ENCODE data around the gene UQCRFS1.

DNA sequence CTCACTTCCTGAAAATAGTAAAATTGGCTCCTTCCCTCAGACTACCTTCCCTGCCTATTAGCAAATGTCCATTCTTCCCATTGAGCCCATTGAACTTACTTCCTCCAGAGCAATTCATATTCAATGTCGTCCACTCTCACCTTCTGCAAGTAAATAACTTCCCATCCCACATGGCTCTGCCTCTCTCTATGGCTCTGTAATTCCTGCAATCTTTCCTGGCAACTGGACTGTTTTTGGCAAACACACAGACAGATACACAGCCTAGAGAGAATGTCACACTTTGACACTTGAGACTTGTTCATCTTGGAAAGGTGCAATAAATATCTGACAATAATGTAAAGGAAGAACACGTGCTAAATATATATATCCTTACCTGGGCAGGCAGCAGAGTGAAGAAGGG is 18.3 kb downstream of the UQCRFS1 start:
- TF ChIP-seq, protein P1, sequence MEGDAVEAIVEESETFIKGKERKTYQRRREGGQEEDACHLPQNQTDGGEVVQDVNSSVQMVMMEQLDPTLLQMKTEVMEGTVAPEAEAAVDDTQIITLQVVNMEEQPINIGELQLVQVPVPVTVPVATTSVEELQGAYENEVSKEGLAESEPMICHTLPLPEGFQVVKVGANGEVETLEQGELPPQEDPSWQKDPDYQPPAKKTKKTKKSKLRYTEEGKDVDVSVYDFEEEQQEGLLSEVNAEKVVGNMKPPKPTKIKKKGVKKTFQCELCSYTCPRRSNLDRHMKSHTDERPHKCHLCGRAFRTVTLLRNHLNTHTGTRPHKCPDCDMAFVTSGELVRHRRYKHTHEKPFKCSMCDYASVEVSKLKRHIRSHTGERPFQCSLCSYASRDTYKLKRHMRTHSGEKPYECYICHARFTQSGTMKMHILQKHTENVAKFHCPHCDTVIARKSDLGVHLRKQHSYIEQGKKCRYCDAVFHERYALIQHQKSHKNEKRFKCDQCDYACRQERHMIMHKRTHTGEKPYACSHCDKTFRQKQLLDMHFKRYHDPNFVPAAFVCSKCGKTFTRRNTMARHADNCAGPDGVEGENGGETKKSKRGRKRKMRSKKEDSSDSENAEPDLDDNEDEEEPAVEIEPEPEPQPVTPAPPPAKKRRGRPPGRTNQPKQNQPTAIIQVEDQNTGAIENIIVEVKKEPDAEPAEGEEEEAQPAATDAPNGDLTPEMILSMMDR (IDR thresholded peaks at IDR 0.05; ENCODE audit: insufficient read depth, low read length): no peak
- no peak for TF ChIP-seq POLR2AphosphoS5 (IDR thresholded peaks at IDR 0.05; ENCODE audit: low read depth)
- TF ChIP-seq, protein P2, sequence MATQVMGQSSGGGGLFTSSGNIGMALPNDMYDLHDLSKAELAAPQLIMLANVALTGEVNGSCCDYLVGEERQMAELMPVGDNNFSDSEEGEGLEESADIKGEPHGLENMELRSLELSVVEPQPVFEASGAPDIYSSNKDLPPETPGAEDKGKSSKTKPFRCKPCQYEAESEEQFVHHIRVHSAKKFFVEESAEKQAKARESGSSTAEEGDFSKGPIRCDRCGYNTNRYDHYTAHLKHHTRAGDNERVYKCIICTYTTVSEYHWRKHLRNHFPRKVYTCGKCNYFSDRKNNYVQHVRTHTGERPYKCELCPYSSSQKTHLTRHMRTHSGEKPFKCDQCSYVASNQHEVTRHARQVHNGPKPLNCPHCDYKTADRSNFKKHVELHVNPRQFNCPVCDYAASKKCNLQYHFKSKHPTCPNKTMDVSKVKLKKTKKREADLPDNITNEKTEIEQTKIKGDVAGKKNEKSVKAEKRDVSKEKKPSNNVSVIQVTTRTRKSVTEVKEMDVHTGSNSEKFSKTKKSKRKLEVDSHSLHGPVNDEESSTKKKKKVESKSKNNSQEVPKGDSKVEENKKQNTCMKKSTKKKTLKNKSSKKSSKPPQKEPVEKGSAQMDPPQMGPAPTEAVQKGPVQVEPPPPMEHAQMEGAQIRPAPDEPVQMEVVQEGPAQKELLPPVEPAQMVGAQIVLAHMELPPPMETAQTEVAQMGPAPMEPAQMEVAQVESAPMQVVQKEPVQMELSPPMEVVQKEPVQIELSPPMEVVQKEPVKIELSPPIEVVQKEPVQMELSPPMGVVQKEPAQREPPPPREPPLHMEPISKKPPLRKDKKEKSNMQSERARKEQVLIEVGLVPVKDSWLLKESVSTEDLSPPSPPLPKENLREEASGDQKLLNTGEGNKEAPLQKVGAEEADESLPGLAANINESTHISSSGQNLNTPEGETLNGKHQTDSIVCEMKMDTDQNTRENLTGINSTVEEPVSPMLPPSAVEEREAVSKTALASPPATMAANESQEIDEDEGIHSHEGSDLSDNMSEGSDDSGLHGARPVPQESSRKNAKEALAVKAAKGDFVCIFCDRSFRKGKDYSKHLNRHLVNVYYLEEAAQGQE (IDR thresholded peaks at IDR 0.05; ENCODE audit: insufficient replicate concordance, low read depth): no peak

Data from HL-60 (cell line).